ENCODE results near the gene CECR2.
A peak's percentile ranks its signal among the peaks of the same experiment; 100 is the strongest.

The CECR2 gene

GRCh38 chr22:17381192-17381913, 12.1 kb downstream of the CECR2 start:
- WGBS, result 31% methylated on average over 12 of the region's 12 CpGs

GRCh38 chr22:17384612-17385330, 15.5 kb downstream of the CECR2 start:
- 88% methylated on average over 7 of the region's 7 CpGs for WGBS
- peaks cover 58% of the 10 kb centered on the region for H3K4me1 ChIP-seq (ENCODE audit: insufficient read depth, low read length)
- H3K36me3 ChIP-seq (ENCODE audit: insufficient read depth, low read length), result peaks cover 18% of the 10 kb centered on the region
- H3K9me3 ChIP-seq (ENCODE audit: insufficient read depth, low read depth, low read length), result no peaks in the 10 kb centered on the region
- H3K27me3 ChIP-seq (ENCODE audit: insufficient read depth, low read length), result no peaks in the 10 kb centered on the region
- H3K27ac ChIP-seq (ENCODE audit: low read depth, low read length), result 0 out of 2 replicates have a peak overlapping the region, but pooled peaks have one; percentile 9
- H3K9ac ChIP-seq (ENCODE audit: low read depth, low read length), result no peak overlapping the region
- H3K4me3 ChIP-seq (ENCODE audit: low read length), result no peak overlapping the region

More at GRCh38 chr22:17381192-17381913, 12.1 kb downstream of the CECR2 start:
- Histone ChIP-seq H3K36me3 (ENCODE audit: insufficient read depth, low read length) (peaks cover 8% of the 10 kb centered on the region), H3K4me3 (ENCODE audit: low read length) (peak overlapping the region; percentile 22), H3K27me3 (ENCODE audit: insufficient read depth, low read length) (no peaks in the 10 kb centered on the region), H3K9me3 (ENCODE audit: insufficient read depth, low read depth, low read length) (no peaks in the 10 kb centered on the region), H3K27ac (ENCODE audit: low read depth, low read length) (peak overlapping the region; percentile 92; the same call in 1 of the 2 replicates), H3K4me1 (ENCODE audit: insufficient read depth, low read length) (peaks cover 60% of the 10 kb centered on the region), H3K9ac (ENCODE audit: low read depth, low read length) (peak overlapping the region; percentile 13)

GRCh38 chr22:17387356-17387755, 18.1 kb downstream of the CECR2 start:
- no peaks in the 10 kb centered on the region for H3K9me3 ChIP-seq (ENCODE audit: insufficient read depth, low read depth, low read length)
- H3K27me3 ChIP-seq (ENCODE audit: insufficient read depth, low read length), result no peaks in the 10 kb centered on the region
- peak overlapping the region; percentile 18; the same call in 1 of the 2 replicates for H3K9ac ChIP-seq (ENCODE audit: low read depth, low read length)
- H3K4me3 ChIP-seq (ENCODE audit: low read length), result no peak overlapping the region
- H3K4me1 ChIP-seq (ENCODE audit: insufficient read depth, low read length), result peaks cover 36% of the 10 kb centered on the region
- H3K27ac ChIP-seq (ENCODE audit: low read depth, low read length), result peak overlapping the region; percentile 48; the same call in 1 of the 2 replicates
- H3K36me3 ChIP-seq (ENCODE audit: insufficient read depth, low read length), result peaks cover 32% of the 10 kb centered on the region
- WGBS, result 88% methylated on average over 9 of the region's 9 CpGs

- Histone ChIP-seq H3K4me3 (ENCODE audit: low read length) (no peak overlapping the region), H3K36me3 (ENCODE audit: insufficient read depth, low read length) (peaks cover 29% of the 10 kb centered on the region), H3K9me3 (ENCODE audit: insufficient read depth, low read depth, low read length) (no peaks in the 10 kb centered on the region), H3K27me3 (ENCODE audit: insufficient read depth, low read length) (no peaks in the 10 kb centered on the region), H3K27ac (ENCODE audit: low read depth, low read length) (no peak overlapping the region), H3K9ac (ENCODE audit: low read depth, low read length) (no peak overlapping the region), H3K4me1 (ENCODE audit: insufficient read depth, low read length) (peaks cover 36% of the 10 kb centered on the region)
- WGBS, result 72% methylated on average over 10 of the region's 10 CpGs
These were observed 19.0 kb downstream of the CECR2 start for GRCh38 chr22:17388235-17388634.

GRCh38 chr22:17390087-17390486, 20.8 kb downstream of the CECR2 start:
- no peak overlapping the region for H3K4me3 ChIP-seq (ENCODE audit: low read length)

GRCh38 chr22:17396516-17396915, 27.3 kb downstream of the CECR2 start:
- WGBS, result 94% methylated on average over 3 of the region's 3 CpGs
- Histone ChIP-seq H3K27me3 (ENCODE audit: insufficient read depth, low read length) (no peaks in the 10 kb centered on the region), H3K4me1 (ENCODE audit: insufficient read depth, low read length) (peaks cover 19% of the 10 kb centered on the region), H3K27ac (ENCODE audit: low read depth, low read length) (no peak overlapping the region), H3K9me3 (ENCODE audit: insufficient read depth, low read depth, low read length) (no peaks in the 10 kb centered on the region), H3K9ac (ENCODE audit: low read depth, low read length) (no peak overlapping the region), H3K36me3 (ENCODE audit: insufficient read depth, low read length) (peaks cover 6% of the 10 kb centered on the region), H3K4me3 (ENCODE audit: low read length) (no peak overlapping the region)

More at GRCh38 chr22:17390087-17390486, 20.8 kb downstream of the CECR2 start:
- Histone ChIP-seq H3K27me3 (ENCODE audit: insufficient read depth, low read length) (no peaks in the 10 kb centered on the region), H3K36me3 (ENCODE audit: insufficient read depth, low read length) (peaks cover 23% of the 10 kb centered on the region), H3K9me3 (ENCODE audit: insufficient read depth, low read depth, low read length) (no peaks in the 10 kb centered on the region), H3K27ac (ENCODE audit: low read depth, low read length) (no peak overlapping the region), H3K4me1 (ENCODE audit: insufficient read depth, low read length) (peaks cover 32% of the 10 kb centered on the region), H3K9ac (ENCODE audit: low read depth, low read length) (no peak overlapping the region)
- WGBS, result 85% methylated on average over 5 of the region's 5 CpGs

GRCh38 chr22:17397756-17398547, 28.7 kb downstream of the CECR2 start:
- Histone ChIP-seq H3K9ac (ENCODE audit: low read depth, low read length) (no peak overlapping the region), H3K27ac (ENCODE audit: low read depth, low read length) (no peak overlapping the region), H3K4me3 (ENCODE audit: low read length) (no peak overlapping the region), H3K27me3 (ENCODE audit: insufficient read depth, low read length) (no peaks in the 10 kb centered on the region), H3K4me1 (ENCODE audit: insufficient read depth, low read length) (peaks cover 19% of the 10 kb centered on the region), H3K9me3 (ENCODE audit: insufficient read depth, low read depth, low read length) (no peaks in the 10 kb centered on the region), H3K36me3 (ENCODE audit: insufficient read depth, low read length) (peaks cover 6% of the 10 kb centered on the region)
- 93% methylated on average over 11 of the region's 11 CpGs for WGBS

- no peaks in the 10 kb centered on the region for H3K9me3 ChIP-seq (ENCODE audit: insufficient read depth, low read depth, low read length)
- H3K27ac ChIP-seq (ENCODE audit: low read depth, low read length), result no peak overlapping the region; the same call in 1 of the 2 replicates
- H3K27me3 ChIP-seq (ENCODE audit: insufficient read depth, low read length), result no peaks in the 10 kb centered on the region
- peaks cover 6% of the 10 kb centered on the region for H3K36me3 ChIP-seq (ENCODE audit: insufficient read depth, low read length)
- no peak overlapping the region for H3K9ac ChIP-seq (ENCODE audit: low read depth, low read length)
- WGBS, result 91% methylated on average over 3 of the region's 3 CpGs
- peaks cover 19% of the 10 kb centered on the region for H3K4me1 ChIP-seq (ENCODE audit: insufficient read depth, low read length)
- no peak overlapping the region for H3K4me3 ChIP-seq (ENCODE audit: low read length)
These were observed 31.0 kb downstream of the CECR2 start for GRCh38 chr22:17400305-17400704.

- no peaks in the 10 kb centered on the region for H3K27me3 ChIP-seq (ENCODE audit: insufficient read depth, low read length)
- H3K9me3 ChIP-seq (ENCODE audit: insufficient read depth, low read depth, low read length), result no peaks in the 10 kb centered on the region
- peaks cover 6% of the 10 kb centered on the region for H3K36me3 ChIP-seq (ENCODE audit: insufficient read depth, low read length)
- H3K4me3 ChIP-seq (ENCODE audit: low read length), result no peak overlapping the region
- H3K9ac ChIP-seq (ENCODE audit: low read depth, low read length), result no peak overlapping the region
- WGBS, result 96% methylated on average over 7 of the region's 7 CpGs
- no peak overlapping the region for H3K27ac ChIP-seq (ENCODE audit: low read depth, low read length)
- peaks cover 19% of the 10 kb centered on the region for H3K4me1 ChIP-seq (ENCODE audit: insufficient read depth, low read length)
These were observed 32.5 kb downstream of the CECR2 start for GRCh38 chr22:17401728-17402127.

- H3K27ac ChIP-seq (ENCODE audit: low read depth, low read length), result no peak overlapping the region
- peaks cover 19% of the 10 kb centered on the region for H3K4me1 ChIP-seq (ENCODE audit: insufficient read depth, low read length)
- H3K4me3 ChIP-seq (ENCODE audit: low read length), result no peak overlapping the region
- H3K9ac ChIP-seq (ENCODE audit: low read depth, low read length), result no peak overlapping the region
- H3K36me3 ChIP-seq (ENCODE audit: insufficient read depth, low read length), result peaks cover 6% of the 10 kb centered on the region
- no peaks in the 10 kb centered on the region for H3K27me3 ChIP-seq (ENCODE audit: insufficient read depth, low read length)
- no peaks in the 10 kb centered on the region for H3K9me3 ChIP-seq (ENCODE audit: insufficient read depth, low read depth, low read length)
These were observed 33.0 kb downstream of the CECR2 start for GRCh38 chr22:17402293-17402692.

GRCh38 chr22:17403906-17404305, 34.6 kb downstream of the CECR2 start:
- Histone ChIP-seq H3K9me3 (ENCODE audit: insufficient read depth, low read depth, low read length) (no peaks in the 10 kb centered on the region), H3K27me3 (ENCODE audit: insufficient read depth, low read length) (no peaks in the 10 kb centered on the region), H3K9ac (ENCODE audit: low read depth, low read length) (no peak overlapping the region), H3K36me3 (ENCODE audit: insufficient read depth, low read length) (peaks cover 6% of the 10 kb centered on the region), H3K4me3 (ENCODE audit: low read length) (no peak overlapping the region), H3K4me1 (ENCODE audit: insufficient read depth, low read length) (peaks cover 14% of the 10 kb centered on the region; the same call in 1 of the 2 replicates), H3K27ac (ENCODE audit: low read depth, low read length) (no peak overlapping the region)
- 94% methylated on average over 13 of the region's 13 CpGs for WGBS
